ENCODE results near the gene TMEM80.
A peak's percentile ranks its signal among the peaks of the same experiment; 100 is the strongest.

Gene TMEM80

DNA sequence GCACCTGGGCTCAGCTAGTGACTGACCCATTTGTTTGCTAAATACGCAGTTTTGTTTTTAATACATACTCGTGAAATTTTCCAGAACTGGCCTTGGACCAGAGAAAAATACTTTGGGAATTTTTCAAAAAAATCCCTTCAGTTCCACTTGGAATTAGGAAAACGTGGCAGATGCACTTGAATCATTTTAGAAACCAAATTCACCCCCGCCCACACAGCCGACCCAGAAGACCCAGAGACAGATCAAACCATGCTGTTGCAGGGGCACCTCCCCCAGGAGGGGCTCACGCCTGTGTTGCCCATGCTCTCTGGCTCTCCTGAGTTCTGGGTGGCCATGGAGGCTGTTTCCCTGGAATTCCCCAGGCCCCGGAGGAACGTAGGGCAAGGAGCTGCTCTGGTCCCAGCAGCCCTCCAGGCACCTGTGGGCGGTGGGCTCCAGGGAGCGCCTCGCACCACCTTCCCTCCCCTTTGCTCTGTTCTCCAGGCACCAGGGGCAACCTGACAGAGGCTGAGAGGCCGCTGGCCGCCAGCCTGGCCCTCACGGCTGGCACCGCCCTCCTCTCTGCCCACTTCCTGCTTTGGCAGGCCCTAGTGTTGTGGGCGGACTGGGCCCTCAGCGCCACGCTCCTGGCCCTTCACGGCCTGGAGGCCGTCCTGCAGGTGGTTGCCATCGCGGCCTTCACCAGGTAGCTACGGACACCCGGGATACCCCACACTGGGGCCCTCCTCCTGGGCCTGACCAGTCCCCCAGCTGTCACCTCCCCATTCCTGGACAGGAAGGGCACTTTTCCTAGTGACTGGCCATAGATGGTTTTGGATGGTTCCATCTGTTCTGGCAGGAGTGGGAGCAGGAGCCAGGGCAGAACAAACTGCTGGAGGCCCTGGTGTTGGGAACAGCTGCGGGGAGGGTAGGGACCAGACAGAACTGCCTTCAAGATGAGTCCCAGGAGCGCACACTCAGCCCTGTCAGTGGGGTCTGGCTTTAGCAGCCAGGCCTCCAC lies 7.1 kb downstream of the TMEM80 start:
- no peak for DNase-seq

DNA sequence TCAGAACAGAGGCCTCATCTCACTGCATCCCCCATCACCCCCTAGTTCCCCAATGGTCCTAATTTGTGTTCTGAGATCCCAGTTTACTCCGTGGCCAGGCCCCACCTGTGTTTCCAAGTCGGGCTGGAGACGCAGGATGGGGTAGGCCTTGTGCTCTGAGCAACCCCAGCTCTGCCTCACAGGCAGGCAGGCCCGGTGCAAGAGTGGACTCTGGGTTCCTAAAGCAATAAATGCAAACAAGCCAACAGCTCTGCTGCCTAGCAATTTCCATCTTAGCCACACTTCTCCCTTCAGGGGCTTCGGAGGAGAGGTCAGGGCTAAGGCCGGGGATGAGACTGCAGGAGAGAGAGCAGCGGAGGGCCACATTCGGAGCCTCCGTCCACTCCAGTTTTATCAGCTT lies 7.9 kb downstream of the TMEM80 start:
- no peak for DNase-seq

DNA sequence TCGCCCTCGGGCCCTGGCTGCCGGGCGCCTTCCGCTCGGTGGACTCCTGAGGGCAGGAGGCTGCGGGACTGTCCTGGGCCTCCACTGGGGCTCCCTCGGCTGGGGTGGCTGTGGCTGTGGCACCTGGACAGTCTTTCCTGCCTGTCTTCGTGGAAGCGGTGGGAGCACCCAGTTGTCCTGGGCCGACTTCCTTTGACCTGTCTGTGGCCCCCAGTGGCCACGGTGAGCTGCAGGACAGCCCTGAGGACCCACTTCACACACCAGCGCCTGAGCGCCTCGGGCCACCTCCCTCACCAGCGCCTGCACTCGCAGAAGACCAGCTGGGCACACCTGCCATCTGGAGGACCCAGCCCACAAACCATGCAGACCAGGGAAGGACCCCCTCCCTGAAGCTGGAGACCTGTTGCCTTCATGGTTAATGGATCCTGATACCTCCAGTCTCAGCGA lies 8.6 kb downstream of the TMEM80 start:
- no peak for DNase-seq

DNA sequence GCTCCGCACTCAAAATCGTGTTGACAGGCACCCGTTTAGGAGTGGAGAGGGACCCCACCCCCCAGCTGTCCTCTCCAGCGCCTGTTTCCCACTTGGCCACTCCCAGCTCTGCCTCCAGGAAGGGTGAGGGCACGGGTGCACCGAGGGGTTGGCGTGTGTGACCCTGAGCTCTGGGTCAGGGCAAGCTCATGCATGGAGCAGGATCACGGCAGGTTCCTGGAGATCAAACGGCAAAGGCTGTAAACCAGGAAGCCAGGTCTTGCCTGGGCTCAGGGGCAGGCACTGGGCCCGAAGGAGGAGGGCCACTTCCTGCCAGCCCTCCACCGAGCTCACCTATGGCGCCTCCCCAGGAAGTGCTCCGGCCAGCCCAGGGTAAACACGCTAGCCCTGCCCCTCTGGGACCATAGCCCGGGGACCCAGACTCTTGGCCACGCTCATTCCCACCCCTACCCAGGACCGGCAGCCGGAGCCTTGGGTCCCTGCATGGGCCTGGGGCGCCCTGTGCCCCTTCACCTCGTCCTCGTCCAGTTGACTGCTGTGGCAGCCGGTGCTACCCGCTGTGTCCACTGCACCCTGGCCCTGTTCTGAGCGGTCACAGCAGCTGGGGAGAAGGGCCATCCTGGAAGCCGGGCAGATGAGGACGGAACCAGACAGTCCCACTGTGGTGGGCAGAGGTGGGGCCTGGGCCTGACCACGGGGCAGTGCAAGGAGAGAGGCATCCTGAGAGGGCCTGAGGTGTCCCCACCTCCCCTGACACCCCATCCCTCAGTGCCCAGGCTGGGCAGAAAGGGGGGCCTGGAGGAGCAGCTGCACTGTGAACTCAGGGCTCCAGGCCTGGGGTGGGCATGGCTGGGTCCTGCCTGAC lies 9.4 kb downstream of the TMEM80 start:
- DNase-seq: no peak

DNA sequence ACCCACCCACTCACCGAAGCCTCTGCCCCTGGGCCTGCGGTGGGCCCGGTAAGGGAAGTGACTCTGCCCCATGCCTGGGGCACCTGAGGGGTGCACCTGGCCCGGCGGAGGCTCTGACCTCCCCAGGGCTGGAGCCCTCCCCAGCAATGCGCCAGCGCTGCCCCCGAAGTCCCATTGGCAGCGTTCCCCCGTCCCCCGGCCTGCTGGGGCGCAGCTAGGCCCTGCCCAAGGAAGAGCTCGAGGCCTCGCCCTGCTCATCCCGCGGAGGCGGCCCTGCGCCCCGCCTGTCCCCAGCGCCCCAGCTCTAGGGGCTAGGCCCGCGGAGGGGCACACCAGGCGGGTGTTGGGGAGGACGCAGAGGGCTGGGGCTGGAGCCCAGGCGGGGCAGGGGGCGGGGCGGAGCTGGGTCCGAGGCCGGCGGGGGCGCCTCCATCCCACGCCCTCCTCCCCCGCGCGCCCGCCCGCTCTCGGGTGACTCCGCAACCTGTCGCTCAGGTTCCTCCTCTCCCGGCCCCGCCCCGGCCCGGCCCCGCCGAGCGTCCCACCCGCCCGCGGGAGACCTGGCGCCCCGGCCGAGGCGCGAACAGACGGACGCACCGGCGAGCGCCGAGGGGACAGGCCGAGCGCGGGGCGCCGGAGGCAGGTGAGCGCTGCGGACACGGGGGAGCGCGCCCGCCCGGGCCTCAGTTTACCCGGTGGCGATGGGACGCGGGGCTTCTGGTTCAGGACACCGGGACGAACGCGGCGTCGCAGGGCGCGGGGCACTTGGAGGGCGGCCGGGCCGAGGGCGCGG lies 10.2 kb downstream of the TMEM80 start, which contains the start of gene EPS8L2:
TSS of gene EPS8L2 (plus strand) at position 586 of the 793 bp plus-strand sequence. CDS start 3,177 bp downstream, outside the sequence.
- no peak for DNase-seq

DNA sequence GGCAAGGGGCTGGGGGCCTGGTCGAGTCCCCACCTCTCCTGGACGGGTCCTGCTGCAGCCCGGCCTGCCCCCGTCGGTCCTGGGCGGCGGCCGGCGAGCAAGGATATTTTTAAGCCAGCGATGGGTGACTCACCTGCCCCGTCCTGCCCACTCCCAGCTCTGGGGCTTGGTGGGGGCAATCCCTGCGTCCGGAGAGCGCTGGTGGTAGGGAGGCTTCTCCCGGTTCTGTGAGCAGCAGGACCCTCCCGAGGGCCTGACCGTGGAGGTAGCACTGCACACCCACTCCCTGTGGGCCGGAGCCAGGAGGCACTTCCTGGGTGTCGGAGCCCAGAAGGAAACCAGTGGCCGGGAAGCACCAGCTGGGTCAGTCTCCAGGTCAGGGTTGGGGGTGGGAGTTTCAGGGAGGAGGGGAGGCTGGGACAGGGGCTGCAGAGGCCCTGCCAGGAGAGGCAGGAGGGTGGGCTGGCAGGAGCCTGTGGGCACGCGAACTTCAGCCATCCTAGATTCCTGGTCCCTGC lies 10.9 kb downstream of the TMEM80 start:
- DNase-seq: no peak

DNA sequence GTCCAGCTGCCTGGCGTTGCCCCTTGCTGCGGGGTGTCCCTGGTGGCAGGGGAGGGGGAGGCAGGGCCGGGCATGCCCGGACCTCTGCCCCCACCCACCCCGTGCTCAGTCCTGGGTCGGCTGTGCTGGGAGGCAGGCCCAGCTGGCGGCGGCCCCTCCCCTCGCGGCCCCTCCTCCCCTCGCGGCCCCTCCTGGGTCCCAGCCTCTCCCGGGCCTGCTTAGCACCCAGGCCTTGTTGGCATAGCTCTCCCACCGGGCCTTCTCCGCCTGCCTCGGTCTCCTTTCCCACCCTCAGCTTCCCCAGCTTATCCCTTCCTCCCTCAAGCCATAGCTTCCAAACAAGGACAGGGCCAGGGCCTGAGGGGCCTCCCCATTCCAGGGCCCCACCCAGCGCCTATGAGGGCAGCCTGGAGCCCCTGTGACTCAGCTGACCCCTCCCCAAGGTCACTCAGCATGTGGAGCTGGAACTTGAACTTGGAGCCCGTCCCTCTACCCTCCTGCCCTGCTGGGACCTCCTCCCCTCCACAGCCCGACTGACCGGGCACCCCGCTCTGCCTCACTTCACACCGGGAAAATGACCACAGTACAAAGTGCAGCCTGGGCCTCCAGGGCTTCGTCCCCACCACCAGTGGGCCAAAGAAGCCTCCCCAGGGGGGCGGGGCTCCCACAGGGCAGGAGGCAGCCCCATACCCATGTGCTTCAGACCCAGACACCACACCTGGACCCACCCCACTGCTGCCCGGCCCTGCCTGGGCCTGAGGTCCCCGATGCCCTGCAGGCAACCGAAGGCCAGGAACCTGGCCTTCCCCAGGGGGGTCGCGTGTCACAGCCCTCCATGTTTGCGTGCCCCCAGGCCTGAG lies 11.6 kb downstream of the TMEM80 start:
- DNase-seq: no peak

DNA sequence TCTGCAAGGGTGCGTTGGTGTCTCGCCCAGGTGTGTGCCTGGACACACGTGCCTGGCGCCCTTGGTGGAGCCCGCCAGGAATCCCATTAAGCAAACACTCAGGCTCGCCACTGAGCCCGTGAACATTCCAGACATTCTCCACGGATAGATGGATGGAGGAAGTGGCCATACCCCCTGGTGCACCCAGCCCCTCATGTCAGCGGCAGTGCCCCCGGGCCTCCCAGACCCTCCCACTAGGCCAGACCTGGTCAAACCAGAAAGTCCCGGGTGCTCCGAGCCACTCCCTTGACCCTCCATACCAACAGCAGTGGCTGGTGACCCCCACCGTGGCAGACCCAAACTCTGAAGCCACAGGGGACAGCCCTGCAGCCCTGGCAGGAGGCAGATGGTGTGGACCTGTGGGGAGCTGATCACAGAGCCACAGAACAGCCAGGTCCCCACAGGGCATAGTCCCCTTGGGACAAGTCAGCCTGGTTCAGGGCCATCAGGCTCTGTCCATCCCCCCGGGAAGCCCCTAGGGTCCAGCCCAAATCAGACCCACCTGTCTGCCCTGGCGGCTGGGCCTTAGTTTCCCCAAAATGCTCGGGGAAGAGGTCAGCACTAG lies 12.3 kb downstream of the TMEM80 start:
- no peak for DNase-seq

DNA sequence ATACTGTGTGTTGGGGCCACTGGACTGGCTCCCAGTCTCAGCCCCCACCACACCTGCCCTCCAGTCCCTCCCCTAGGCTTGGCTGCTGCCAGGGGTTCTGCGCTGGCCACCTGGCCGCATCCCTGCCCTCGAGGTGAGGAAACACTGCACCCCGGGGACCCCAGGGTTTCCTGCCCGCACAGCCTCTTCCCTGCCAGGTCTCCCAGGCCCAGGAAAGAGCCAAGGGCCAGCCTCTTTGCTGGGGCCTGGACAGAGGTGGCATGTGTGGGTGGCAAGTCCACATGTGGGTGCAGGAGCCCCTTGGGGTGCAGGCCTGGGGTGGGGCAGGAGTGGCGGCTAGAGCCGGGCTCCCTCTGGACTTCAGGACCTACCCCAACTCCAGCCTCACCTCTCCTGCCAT lies 12.9 kb downstream of the TMEM80 start:
- DNase-seq: no peak

DNA sequence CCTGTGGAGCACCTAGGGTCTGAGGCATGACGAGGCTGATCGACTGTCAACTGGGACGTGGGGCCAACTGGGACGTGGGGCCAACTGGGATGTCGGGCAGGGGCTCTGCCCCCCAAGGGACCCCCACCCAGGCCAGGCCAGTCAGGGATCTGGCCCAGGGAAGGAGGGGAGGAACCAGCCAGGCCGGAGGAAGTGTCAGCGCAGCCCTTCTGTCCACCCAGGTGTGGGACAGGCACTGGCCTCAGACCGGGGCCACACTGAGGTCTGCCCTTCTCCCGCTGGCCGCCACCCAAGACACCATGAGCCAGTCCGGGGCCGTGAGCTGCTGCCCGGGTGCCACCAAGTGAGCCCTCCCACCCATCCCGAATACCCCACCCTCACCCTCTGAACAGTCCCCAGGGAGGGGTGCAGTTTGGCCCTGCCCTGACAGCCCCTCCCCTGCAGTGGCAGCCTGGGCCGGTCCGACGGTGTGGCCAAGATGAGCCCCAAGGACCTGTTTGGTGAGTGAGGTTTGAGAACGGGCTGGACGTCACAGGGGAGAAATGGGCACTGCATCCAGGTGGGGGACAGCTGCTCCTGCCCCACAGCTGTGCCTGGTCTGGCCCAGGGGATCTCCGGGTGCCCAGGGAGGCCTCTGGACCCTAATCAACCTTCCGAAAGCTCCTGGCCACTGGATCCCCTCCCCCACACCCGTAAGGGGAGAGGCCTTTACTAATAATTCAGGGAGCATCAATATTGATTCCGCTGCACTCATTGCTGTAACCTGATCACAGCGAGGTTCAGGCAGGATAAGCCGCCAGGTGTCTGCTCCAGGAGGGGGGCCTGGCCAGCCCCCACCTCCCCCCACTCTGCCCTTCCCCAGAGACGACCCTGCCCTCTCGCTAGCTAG lies 13.7 kb downstream of the TMEM80 start:
- DNase-seq: no peak

DNA sequence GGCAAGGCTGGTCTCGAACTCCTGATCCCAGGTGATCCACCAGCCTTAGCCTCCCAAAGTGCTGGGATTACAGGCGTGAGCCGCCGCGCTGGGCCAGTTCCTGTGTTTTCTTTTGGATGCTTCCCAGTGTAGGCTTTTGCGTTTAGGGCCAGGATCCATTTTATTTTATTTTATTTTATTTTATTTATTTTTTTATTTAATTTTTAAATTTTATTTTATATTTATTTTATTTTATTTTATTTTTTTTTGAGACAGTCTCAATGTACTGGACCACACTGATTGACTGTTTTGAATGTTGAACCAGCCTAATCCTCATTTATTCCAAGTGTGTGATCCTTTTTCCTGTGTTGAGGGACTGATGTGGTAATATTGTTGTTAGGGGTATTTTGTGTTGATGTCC lies 18.8 kb downstream of the TMEM80 start:
- DNase-seq: no peak

DNA sequence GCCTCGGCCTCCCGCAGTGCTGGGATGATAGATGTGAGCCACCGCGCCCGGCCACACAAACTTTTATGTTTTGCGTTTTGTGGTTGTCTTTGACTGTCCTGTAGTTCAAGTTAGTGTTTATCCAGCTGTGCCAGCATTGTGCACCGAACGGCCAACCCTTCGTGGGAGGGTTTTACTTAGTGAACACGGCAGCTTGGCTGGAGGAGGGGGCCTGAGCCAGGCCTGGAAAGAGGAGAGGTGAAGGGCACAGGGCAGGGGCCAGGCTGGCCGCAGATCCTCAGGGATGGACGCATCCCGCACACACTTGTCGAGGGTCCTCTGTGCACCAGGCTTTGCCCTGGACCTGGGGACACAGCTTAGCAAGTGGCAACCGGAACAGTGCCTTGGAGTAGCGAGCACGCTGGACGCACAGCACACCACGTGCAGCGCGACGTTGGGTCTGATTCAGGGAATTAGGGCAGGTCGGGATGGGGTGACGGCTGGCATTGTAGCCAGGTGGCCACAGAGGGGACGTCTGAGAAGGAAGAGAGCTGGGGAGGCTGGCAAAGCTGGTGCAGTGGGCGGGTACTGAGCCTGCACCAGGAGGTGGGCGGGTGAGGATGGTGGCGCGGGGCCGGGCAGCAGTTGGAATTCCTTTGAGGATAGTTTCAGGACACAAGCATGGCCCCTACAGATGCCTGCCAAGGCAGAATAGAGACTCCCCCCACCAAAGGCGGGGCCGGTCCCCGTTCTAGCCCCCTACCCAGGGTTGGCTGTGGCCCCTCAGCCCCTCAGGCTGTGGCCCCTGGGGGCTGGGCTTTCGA lies 23.8 kb downstream of the TMEM80 start:
- no peak for DNase-seq

DNA sequence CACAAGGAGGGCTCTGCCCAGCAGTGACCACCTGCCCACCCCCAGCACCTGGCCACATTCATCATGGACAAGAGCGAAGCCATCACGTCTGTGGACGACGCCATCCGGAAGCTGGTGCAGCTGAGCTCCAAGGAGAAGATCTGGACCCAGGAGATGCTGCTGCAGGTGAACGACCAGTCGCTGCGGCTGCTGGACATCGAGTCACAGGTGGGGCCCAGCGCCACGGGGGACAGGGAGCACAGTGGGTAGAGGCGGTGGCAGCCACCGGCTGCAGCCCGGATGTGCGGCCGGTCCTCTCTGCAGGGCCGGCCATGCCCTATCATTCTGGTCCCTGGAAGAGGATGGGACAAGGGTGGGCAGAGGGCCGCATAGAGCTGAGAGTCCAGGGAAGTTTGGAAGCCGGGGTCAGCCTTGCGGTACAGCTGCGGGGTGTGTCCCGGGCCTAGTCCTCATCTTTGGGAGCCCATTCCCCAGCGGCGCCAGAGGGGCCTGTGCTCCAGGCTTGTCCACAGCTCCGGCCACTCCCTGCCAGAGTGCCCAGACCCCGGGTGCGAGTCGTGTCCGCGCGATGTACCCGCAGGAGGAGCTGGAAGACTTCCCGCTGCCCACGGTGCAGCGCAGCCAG lies 24.5 kb downstream of the TMEM80 start:
- DNase-seq: no peak

DNA sequence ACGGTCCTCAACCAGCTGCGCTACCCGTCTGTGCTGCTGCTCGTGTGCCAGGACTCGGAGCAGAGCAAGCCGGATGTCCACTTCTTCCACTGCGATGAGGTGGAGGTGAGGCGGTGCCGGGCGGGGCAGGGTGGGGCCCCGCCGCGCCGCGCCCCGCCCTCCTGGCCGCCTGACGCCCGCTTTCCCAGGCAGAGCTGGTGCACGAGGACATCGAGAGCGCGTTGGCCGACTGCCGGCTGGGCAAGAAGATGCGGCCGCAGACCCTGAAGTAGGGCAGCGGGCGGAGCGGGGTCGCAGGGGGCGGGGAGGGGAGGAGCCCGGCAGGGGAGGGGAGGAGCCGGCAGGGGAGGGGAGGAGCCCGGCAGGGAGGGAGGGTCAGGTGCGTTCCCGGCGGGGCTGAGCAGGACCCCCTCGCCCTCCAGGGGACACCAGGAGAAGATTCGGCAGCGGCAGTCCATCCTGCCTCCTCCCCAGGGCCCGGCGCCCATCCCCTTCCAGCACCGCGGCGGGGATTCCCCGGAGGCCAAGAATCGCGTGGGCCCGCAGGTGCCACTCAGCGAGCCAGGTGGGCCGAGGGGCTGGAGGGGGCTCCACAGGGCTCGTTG lies 25.1 kb downstream of the TMEM80 start:
- no peak for DNase-seq

DNA sequence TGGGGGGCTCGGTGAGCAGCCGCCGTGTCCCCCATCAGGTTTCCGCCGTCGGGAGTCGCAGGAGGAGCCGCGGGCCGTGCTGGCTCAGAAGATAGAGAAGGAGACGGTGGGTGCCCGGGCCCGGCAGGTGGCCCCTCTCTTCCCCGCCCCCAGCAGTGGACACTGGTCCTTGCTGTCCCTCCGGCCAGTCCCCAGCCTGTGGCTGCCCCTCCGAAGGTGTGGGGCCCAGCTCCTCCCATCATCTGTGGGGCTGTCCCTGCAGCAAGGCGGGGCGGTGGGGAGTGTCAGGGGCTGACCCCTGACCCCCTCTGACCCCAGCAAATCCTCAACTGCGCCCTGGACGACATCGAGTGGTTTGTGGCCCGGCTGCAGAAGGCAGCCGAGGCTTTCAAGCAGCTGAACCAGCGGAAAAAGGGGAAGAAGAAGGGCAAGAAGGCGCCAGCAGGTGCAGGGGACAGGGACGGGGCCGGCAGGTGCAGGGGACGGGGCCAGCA lies 25.7 kb downstream of the TMEM80 start:
- no peak for DNase-seq

DNA sequence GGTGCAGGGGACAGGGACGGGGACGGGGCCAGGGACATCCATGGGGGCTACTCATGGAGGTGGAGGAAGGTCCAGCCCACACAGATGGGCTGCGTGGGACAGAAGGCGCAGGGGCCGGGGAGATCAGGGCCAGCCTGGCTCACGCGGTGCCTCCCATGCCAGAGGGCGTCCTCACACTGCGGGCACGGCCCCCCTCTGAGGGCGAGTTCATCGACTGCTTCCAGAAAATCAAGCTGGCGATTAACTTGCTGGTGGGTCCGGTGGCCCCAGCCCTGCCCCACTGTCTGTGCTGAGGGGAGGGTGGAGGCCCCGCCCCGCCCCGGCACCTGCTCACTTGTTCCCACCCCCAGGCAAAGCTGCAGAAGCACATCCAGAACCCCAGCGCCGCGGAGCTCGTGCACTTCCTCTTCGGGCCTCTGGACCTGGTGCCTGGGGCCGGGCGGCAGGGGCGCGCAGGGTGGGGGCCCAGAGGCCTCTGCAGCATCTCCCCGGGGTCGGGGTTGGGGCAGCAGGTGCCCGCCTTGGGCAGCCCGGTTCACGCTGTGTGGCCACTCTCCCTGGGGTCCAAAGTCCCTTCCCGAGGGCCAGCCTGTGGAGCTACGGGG lies 26.2 kb downstream of the TMEM80 start:
- peak; percentile 28 for DNase-seq

DNA sequence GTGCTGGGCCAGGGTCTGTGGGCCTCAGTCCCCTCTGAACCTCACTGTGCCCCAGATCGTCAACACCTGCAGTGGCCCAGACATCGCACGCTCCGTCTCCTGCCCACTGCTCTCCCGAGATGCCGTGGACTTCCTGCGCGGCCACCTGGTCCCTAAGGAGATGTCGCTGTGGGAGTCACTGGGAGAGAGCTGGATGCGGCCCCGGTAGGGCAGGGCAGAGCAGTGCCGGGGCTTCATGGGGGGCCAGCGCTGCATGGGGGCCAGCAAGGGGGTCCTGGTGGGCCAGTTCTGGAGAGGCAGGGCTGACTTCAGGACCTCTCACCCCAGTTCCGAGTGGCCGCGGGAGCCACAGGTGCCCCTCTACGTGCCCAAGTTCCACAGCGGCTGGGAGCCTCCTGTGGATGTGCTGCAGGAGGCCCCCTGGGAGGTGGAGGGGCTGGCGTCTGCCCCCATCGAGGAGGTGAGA lies 26.8 kb downstream of the TMEM80 start:
- no peak for DNase-seq
